ENCODE measurements around the gene MPDU1. TPM values are rescaled to one million over a fixed set of nuclear protein-coding genes. Genes with fewer than 3 reads are reported as not detected.
A peak's percentile ranks its signal among the peaks of the same experiment; 100 is the strongest.

The MPDU1 gene
- total RNA-seq, 1 experiment from 2014 or later, result 71.0 TPM

- Histone ChIP-seq H3K36me3 (ENCODE audit: low read depth, low read length) (no peaks in the 10 kb centered on the region), H3F3A (ENCODE audit: low read length, unreplicated experiment) (no peaks in the 10 kb centered on the region), H2AFZ (ENCODE audit: low read length) (peak within 1 kb of the TSS; percentile 80), H3K9ac (ENCODE audit: low read length) (peak within 1 kb of the TSS; percentile 67), H3K4me2 (ENCODE audit: low read length) (peak within 1 kb of the TSS; percentile 100), H3K27me3 (ENCODE audit: low read length) (no peaks in the 10 kb centered on the region), H3K4me1 (ENCODE audit: insufficient read depth, low read length) (peaks cover 31% of the 10 kb centered on the region), H3K9me3 (ENCODE audit: low read length) (no peaks in the 10 kb centered on the region), H3K9me2 (replicated peaks; ENCODE audit: low read length) (no peaks in the 10 kb centered on the region), H3K79me2 (ENCODE audit: low read length) (peaks cover 19% of the 10 kb centered on the region), H3K4me3 (ENCODE audit: low read length) (peak within 1 kb of the TSS; percentile 60), H4K20me1 (ENCODE audit: low read length) (no peaks in the 10 kb centered on the region), H3K27ac (ENCODE audit: low read length) (peak within 1 kb of the TSS; percentile 65)
- ChIA-PET CTCF (no interaction called here), POLR2A (ENCODE audit: unreplicated experiment) (no interaction called here)
- intact Hi-C loops (cut with micrococcal nuclease), result no loop called here
- no peak for DNase-seq
- BruUV-seq (replicated peaks), result TSS peak; percentile 9
- TF ChIP-seq CTCF (conservative IDR thresholded peaks at IDR 0.05; ENCODE audit: low read depth, low read length) (no peak), EZH2phosphoT487 (IDR thresholded peaks at IDR 0.05; ENCODE audit: borderline replicate concordance, low read length) (no peak), EZH2 (IDR thresholded peaks at IDR 0.05; ENCODE audit: low read length, unreplicated experiment) (no peak)
- ATAC-seq, result no peak
Observed at GRCh38 chr17:7558544-7559319, 24.9 kb upstream of the MPDU1 start, which contains the start of gene TNFSF13. TSS of gene TNFSF13 (plus strand) at chr17:7558750. CDS start at chr17:7559040, 290 bp downstream.

GRCh38 chr17:7559320-7560171, 24.1 kb upstream of the MPDU1 start:
- Histone ChIP-seq H3K36me3 (ENCODE audit: low read depth, low read length) (peaks cover 3% of the 10 kb centered on the region; the same call in 1 of the 2 replicates), H3K27me3 (ENCODE audit: low read length) (no peaks in the 10 kb centered on the region), H3K4me2 (ENCODE audit: low read length) (peak overlapping the region; percentile 100; the same call in 1 of the 2 replicates), H3K9me3 (ENCODE audit: low read length) (no peaks in the 10 kb centered on the region), H3K4me1 (ENCODE audit: insufficient read depth, low read length) (peaks cover 37% of the 10 kb centered on the region), H2AFZ (ENCODE audit: low read length) (no peak overlapping the region; the same call in 1 of the 2 replicates), H3K79me2 (ENCODE audit: low read length) (peaks cover 27% of the 10 kb centered on the region), H3K4me3 (ENCODE audit: low read length) (no peak overlapping the region), H3F3A (ENCODE audit: low read length, unreplicated experiment) (no peaks in the 10 kb centered on the region), H4K20me1 (ENCODE audit: low read length) (no peaks in the 10 kb centered on the region), H3K27ac (ENCODE audit: low read length) (no peak overlapping the region), H3K9ac (ENCODE audit: low read length) (no peak overlapping the region), H3K9me2 (replicated peaks; ENCODE audit: low read length) (no peaks in the 10 kb centered on the region)
- TF ChIP-seq CTCF (conservative IDR thresholded peaks at IDR 0.05; ENCODE audit: low read depth, low read length), result no peak
- no peak for TF ChIP-seq EZH2phosphoT487 (IDR thresholded peaks at IDR 0.05; ENCODE audit: borderline replicate concordance, low read length)
- intact Hi-C loops (cut with micrococcal nuclease), result no loop called here
- DNase-seq (no peak), ATAC-seq (no peak)
- no TSS peak for BruUV-seq (replicated peaks)
- CTCF ChIA-PET, result interaction anchor here (0.7 to 1.6 kb wide), 9 partner anchors 24 to 177 kb away, joined by 3 to 8 read pairs (median 4); partner anchors contain the start of genes MPDU1, SAT2, TMEM102 and TP53
- POLR2A ChIA-PET (ENCODE audit: unreplicated experiment), result no interaction called here
